Measurements from ENCODE around the gene OTOS. TPM values are rescaled to one million over a fixed set of nuclear protein-coding genes. Genes with fewer than 3 reads are reported as not detected.

Gene OTOS
- polyA plus RNA-seq, 3 donors, result 0.26 TPM; not detected in 2

DNA sequence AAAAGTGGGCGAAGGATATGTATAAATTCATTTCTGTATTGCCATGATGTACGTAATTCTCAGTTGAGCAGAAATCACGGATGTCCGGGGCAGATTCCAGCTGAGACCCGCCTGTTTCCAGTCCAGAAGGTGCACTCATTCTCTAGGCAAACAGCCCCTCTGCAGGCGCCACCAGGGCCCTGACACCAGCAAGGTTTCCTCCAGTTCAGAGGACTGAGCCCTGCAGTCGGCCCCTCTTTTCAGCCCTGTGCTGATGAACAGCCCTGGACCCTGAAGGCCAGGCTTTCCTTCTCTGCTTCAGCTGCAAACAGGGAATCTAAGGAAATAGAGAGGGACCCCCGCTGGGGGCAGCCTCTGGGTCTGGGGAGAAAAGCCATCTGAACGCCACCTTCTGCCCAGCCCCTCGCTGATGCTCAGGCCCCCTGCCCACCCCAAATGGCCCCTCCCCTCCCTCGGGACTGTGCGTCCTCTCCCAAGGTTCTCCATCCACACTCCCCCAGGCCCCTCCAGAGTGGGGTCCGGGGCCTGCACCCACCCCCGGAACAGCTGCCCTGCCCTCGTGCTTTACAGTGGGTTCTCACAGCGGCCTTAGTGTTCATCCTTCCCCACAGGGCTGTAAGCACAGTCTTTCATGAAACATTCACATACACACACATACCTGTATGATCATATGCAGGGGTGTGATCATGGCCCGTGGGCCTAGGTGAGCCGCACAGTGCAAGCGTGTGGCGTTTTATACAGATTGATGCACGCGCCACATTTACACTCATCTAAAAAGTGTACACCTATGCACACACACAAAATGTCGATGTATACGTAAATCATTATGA is 16.4 kb downstream of the OTOS start:
- no peak for DNase-seq

GRCh38 chr2:240121675-240122074 is 18.8 kb downstream of the OTOS start:
- no peak for DNase-seq

DNA sequence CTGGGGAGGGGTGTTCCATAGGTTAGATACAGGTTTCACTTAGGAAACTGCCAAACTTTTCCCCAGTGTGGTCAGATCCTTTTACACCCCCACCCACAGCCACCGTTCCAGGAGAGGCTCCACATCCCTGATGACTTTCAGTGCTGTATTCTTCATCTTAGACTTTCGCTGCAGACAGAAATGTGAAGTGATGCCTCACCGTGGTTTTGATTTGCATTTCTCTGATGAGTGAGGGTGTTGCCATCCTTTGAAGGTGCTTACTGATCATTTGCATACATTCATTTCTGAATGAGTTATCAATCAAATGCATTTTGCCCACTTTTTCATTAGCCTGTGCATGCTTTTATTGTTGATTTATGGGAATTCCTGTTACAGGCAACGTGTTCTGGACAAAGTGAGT is 19.3 kb downstream of the OTOS start:
- no peak for DNase-seq

GRCh38 chr2:240114233-240114632 is 26.2 kb downstream of the OTOS start:
- no peak for DNase-seq

DNA sequence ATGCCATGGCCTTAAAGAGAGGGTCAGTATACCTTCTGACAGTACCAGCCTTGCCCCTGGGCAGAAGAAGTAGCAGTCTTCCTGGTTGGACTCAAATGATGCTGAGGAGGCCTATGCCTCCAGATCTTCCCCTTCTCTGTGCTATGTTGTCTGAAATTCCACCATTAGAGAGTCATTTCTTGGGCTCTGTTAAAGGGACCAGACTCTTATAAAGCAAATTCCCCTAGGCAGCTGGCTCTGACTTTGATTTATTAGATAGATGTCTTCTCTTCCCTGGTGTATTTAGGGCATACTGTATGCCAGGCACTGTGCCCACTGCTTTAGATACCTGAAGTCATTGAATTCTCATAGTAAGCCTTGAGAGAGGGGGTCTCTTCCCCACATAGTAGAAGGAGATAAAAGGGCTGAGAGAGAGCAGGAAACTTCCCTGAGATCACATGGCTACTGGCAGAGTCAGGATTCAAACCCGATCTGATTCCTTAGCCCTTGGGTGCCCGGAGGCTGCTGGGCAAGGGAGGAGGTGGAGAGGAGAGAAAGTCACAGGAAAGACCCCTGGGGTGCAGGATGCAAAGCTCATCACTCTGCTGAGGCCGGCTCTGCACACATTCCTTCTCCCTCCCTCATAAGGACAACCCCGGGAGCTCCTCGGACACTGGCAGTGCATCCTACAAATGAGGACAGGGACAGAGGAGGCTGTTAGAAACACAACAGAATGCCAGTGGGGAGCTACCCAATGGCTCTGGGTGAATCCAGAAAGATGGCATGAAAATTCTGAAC is 27.4 kb downstream of the OTOS start:
- no peak for DNase-seq

GRCh38 chr2:240111253-240111652 is 29.2 kb downstream of the OTOS start:
- DNase-seq, result peak; percentile 92

- DNase-seq, result no peak
These were observed 31.1 kb downstream of the OTOS start for GRCh38 chr2:240109386-240109785.

GRCh38 chr2:240107477-240107796 is 33.0 kb downstream of the OTOS start:
- DNase-seq, result no peak

DNA sequence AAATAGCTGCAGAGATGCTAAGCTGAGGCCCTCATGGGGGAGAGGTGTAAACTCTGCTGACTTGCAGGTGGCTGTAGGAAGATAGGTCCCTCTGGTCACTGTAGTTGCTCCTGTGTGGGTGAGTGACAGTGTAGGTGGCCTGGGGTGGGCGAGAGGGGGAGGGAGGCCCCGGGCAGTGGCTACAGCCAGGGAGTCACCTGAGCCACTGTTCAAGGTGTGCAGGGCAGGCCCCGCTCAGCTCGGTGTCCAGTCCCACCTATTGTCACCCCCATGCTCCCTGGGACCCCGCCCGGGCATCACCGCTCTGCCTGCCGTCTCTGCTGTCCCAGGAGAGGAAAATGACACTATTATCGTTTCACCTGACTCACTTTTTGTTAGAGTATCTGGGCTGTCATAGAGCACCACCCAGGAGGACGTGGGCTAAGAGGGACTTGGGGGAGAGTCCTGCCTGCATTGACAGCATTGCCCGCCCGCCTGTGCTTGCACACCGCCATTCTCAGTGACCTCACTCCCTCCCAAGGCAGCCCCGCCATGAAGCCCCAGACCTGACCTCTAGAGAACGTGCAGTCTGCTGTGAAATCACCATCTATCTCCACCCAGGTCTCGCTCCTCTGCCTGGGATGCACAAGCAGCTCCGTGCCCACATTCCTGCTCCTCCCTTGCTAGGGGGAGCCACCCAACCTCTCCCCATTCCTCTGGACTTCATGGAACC is 33.5 kb downstream of the OTOS start:
- DNase-seq, result no peak

DNA sequence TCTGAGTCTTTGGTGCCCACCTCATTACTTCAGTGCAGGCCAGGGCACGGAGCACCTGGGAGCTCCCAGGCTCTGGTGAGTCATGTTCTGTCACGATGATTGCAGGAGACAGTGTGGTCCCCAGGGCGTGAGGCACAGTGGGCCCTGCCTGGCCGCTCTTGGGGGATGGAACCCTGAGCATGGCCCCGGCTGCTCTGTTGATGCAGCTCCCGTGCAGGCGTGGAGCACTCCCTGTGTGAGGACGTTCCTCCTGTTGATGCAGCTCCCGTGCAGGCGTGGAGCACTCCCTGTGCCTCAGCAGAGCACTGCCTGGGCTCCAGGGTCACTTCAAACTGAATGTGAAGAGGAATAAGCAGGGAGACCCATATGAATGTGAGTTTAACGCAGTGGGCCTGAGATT is 34.5 kb downstream of the OTOS start:
- no peak for DNase-seq

DNA sequence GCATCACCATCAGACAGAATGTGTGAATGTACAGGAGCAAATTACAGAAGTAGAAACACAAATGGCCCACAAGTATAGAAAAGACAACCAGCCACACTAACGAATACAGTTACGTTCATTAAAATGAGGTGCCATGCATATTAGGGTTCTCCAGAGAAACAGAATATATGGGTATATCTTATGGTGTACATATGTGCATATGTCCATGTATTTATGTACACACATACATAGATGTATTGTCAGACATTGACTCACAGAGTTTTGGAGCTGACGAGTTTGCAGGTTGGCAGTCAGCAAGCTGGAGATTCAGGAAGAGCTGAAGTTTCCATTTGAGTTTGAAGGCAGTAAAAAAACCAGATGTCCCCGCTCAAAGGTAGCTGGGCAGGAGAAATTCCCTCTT is 37.3 kb downstream of the OTOS start:
- DNase-seq, result no peak

GRCh38 chr2:240098349-240098748 is 42.1 kb downstream of the OTOS start:
- DNase-seq, result no peak

- DNase-seq, result no peak
These were observed 44.6 kb downstream of the OTOS start for GRCh38 chr2:240095556-240096523.

- DNase-seq, result no peak
These were observed 51.2 kb downstream of the OTOS start for GRCh38 chr2:240089306-240089705.

Other genes starting within 250 kb of the OTOS start
- gene NDUFA10, start 115.3 kb downstream of the OTOS start, polyA plus RNA-seq (ENCODE audit: insufficient read length in 3 of 3), result 100 to 1,000 TPM; 127 to 150 (median 139) TPM
- gene OR6B2, start 110.2 kb downstream of the OTOS start, polyA plus RNA-seq (ENCODE audit: insufficient read length in 3 of 3), result not detected
- not detected for gene OR6B3, start 87.1 kb downstream of the OTOS start, polyA plus RNA-seq (ENCODE audit: insufficient read length in 3 of 3)
- 10 to 100 TPM; 77.0 to 96.9 (median 94.3) TPM for gene COPS9, start 4.4 kb downstream of the OTOS start, polyA plus RNA-seq (ENCODE audit: insufficient read length in 3 of 3)

Measured in renal pelvis (tissue), 4 donors.